Sciatic nerve (tissue), 2 donors: ENCODE data around the gene PKNOX2. TPM values are rescaled to one million over a fixed set of nuclear protein-coding genes. Genes with fewer than 3 reads are reported as not detected.

Experiments used
- ATAC-seq: fragments of 200-7000 bp; cut with Tn5 transposase; one replicate; pipeline ENCODE4 v1.9.1; 2020; ENCODE audit warnings: mild to moderate bottlenecking, moderate library complexity
- DNase-seq: peaks from one replicate; pipeline ENCODE4 v3.0.0-alpha.2; 2020; ENCODE audit warnings: low spot score
- intact Hi-C: fragments of 100-400 bp; cut with DNase I; formaldehyde crosslinking; loops from one replicate; pipeline ENCODE4 v1.14.2; 2022
- total RNA-seq: library from RNA; stranded (reverse); fragmentation: NEBNext Ultra II Directional; extraction: Animal tissue kit (Norgen Biotek cat#: 25700); gene quantifications from one replicate; pipeline ENCODE4 v1.2.1, GENCODE V29; 2021
- donor health status: DM: no; HTN: no; CAD: no.
- donor health status: DM: no; HTN: no; CAD: no.

The PKNOX2 gene
- total RNA-seq, 1 donor from 2014 or later: 17.3 TPM

- intact Hi-C loops: no loop called here
- ATAC-seq: peak; percentile 73
- no peak for DNase-seq
Observed at GRCh38 chr11:125223901-125224361, 59.4 kb downstream of the PKNOX2 start.

DNA sequence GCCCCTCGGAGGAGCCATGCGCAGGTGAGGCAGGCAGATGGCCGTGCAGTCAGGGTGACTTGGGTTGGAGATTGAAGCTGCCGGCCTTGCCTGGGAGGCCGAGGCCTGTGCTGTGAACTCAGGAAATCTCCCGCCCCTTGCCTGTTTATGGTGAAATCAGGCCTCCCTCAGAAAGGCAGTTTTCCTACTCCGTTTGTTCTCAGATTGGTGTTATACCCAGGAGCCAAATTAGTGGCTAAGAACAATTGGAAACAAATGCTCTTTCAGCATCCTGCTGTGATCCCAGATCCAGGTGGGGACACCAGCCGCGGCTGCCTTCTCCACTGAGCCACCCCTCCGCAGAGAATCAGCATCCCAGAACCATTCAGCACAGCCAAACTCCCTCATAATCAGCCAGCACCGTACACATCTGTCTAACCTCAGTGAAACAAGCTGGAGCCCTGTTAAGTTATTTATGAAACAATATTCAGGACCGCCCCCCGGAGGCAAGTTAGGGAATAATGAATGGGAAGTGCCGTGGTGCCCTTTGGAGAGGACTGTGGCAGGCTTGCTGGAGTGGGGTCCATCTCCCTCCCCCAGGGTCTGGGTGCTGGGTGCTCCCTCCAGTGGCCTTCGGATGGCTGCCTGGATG, 60.0 kb downstream of the PKNOX2 start:
- intact Hi-C loops: no loop called here
- ATAC-seq (peak; percentile 85), DNase-seq (no peak)

- intact Hi-C loops: no loop called here
- DNase-seq (no peak), ATAC-seq (no peak)
Observed at GRCh38 chr11:125225401-125225800, 60.9 kb downstream of the PKNOX2 start.

DNA sequence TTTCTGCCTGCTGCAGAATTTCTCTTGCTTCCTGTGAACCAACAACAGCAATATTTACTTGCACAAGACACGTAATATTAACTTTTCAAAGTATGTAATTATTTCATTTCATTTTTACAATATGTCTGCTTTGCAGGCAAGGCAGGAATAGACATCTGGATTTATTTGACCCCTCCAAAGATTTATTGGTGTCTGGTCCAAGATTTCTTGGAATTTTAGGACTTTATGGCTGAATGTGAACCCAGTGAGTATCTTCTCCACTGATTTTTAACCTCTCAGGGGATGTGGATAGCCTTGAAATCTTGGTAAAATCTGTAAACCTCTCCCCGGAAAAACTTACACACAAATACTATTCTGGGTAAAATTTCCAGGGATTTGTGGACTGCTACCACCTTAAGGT, 61.5 kb downstream of the PKNOX2 start:
- ATAC-seq (no peak), DNase-seq (no peak)
- intact Hi-C loops: no loop called here

- DNase-seq (no peak), ATAC-seq (peak; percentile 33)
- intact Hi-C loops: no loop called here
Observed at GRCh38 chr11:125226706-125227105, 62.2 kb downstream of the PKNOX2 start.

GRCh38 chr11:125227151-125227550, 62.6 kb downstream of the PKNOX2 start:
- ATAC-seq (no peak), DNase-seq (no peak)
- intact Hi-C loops: no loop called here

GRCh38 chr11:125228445-125228844, 63.9 kb downstream of the PKNOX2 start:
- no peak for DNase-seq
- ATAC-seq: no peak
- intact Hi-C loops: no loop called here

- ATAC-seq (no peak), DNase-seq (no peak)
- intact Hi-C loops: no loop called here
Observed at GRCh38 chr11:125228993-125229392, 64.4 kb downstream of the PKNOX2 start.

GRCh38 chr11:125229916-125230315, 65.4 kb downstream of the PKNOX2 start:
- DNase-seq: no peak
- intact Hi-C loops: no loop called here

DNA sequence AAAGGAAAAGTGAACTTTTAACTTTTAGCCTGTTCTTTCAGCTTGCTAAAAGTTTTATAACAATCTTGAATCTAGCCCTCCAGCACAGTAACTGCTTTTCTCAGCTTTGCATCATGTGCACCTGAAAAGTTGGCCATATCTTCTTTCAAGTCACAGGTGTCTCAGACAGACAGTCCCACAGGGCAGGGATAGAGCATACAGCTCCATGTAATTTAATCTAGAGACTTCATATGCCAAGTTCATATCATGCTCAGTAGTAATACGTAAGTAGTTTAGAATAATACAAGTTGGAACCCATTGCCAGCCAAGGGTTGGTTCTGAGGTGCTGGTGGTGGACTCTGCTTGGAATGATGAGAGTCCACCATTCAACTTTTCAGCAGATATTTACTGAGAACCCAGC, 68.6 kb downstream of the PKNOX2 start:
- intact Hi-C loops: no loop called here
- DNase-seq (no peak), ATAC-seq (no peak)

More at GRCh38 chr11:125229916-125230315, 65.4 kb downstream of the PKNOX2 start:
- no peak for ATAC-seq

GRCh38 chr11:125233736-125234275, 69.3 kb downstream of the PKNOX2 start:
- intact Hi-C loops: no loop called here
- ATAC-seq (peak; percentile 34), DNase-seq (no peak)

GRCh38 chr11:125235071-125235471, 70.5 kb downstream of the PKNOX2 start:
- intact Hi-C loops: no loop called here
- DNase-seq (no peak), ATAC-seq (peak; percentile 33)

DNA sequence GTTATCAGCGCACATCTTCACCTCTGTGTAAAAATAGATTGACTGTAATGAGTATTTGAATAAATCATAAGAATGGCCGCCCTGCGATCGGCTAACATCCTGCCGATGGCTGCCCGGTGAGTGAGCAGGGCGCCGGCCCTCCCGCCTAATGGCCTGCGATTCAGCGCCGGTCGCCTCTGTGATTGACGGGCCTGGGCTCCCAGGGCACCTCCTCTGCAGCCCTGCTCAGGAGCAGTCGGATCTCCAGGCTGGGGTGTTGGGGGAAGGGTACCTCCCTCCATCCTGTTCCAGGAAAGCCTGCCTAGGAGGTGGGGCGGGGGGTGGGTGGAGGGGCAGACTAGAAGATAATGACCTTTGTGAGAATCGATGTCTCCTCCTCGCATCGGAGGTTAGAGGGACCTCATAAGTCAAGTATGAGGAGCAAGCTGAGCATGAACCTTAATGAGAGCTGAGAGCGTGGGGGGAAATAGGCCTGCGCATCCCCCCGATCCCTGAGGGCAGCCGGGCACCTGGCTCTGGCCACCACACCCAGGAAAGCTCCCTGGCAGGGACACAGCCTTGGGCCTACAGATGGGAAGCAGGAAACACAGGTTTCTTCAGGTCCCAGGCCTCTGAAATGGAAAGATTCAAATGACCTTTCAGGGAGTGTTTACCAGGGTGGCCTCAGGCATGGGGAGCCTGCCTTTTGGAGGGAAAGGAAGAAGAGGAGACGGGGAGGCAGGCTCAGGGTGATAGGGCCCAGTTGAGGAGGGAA, 71.7 kb downstream of the PKNOX2 start:
- intact Hi-C loops: no loop called here
- ATAC-seq (no peak), DNase-seq (no peak)

DNA sequence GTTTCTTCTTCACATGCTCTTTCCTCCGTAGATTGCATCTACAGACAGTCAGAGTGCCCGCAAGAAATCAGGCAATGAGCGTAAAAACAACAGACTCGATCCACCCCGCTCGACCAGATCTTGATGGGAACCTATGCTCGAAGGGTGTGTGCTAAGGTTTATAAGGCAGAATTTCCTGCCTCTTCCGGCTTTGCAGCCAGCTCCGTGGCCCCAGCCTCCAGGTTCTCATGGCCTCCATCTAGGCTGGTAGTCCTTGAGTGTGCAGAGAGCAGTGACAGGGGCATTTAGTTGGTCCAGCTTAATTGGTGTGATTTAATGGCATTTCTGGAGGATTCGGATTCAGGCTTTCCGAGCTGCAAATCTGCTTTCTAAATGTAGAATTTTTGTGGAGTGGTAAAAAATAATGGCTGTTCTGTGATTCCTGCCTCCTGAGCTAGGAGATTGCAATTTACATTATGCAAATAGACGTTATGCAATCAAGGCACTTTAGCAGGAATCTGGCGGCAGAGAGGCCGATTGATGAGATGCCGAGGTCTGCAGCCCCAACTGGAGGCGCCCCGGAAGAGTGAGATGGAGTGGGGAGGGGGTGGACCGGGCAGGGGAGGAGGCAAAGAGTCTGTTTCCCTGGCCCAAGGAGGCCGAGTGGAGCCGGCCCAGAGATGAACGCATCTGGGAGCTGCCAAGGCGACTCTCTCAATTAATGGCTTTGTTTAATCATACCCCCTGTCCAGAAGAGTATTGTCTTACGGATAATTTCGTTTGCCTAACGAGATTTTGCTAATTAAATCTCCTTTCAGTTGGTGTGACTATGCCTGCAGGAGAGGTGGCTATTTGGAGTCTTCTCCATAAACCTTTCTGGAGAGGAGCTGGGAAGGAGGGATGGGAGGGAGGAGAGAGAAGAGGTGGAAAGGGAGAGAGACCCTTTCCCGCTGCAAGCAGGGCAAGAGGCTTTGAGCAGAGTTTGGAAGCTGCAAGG, 75.3 kb downstream of the PKNOX2 start:
- ATAC-seq: no peak
- intact Hi-C loops: no loop called here
- DNase-seq: peak; percentile 43

- ATAC-seq: no peak
- DNase-seq: peak; percentile 37
- intact Hi-C loops: no loop called here
Observed at GRCh38 chr11:125241104-125241503, 76.6 kb downstream of the PKNOX2 start.

DNA sequence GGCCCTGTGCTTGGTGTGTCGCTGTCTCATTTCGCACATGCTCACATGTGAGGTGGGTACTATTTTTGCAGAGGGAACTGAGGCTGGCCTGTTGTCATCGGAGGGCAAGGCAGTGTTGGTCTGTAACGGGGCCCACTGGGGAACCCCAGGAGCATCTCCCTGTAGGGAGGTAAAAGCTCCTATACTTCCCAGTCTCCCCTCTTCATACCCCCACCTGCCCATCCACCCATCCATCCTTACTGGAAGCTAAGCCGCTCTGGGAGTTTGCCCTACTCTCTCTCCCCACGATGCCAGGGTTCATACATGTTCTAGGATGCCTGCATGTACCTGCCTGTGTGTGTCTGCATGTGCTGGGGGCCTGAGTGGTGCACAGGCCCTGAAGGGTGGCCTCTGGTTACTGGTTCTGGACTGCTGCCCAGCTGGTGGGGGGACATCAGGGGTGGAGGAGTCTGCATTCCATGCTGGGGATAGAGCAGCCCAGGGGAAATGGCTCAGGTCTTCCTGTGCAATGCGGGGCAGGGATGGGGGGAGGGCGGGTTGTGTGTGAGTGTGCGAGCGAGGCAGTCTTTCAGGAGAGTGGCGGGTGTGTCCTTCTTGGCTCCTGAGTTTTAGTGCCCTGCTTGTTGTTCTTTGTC, 77.7 kb downstream of the PKNOX2 start:
- DNase-seq (no peak), ATAC-seq (no peak)
- intact Hi-C loops: no loop called here

DNA sequence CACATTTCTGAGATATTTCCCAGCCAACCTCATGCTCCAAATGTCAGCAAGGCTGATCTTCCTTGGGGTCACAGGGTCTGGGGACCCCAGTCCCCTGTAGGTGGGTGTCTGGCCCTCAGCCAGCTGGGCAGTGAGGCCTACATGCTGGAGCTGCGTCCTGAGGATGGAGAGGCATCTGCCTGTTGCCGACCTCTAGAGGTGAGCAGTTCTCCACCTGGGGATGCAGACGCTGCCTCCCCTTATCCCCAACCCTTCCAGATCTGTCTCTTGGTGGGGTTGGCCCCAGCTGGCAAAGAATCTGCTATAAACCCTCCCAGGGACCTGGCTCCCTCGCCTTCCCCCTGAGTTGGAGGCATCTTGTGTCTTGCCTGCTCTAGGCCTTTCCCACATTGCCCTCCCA, 79.6 kb downstream of the PKNOX2 start:
- DNase-seq (no peak), ATAC-seq (no peak)
- intact Hi-C loops: no loop called here

- peak; percentile 82 for ATAC-seq
- no peak for DNase-seq
- intact Hi-C loops: no loop called here
Observed at GRCh38 chr11:125245299-125245698, 80.7 kb downstream of the PKNOX2 start.

- ATAC-seq (peak; percentile 14), DNase-seq (no peak)
- intact Hi-C loops: no loop called here
Observed at GRCh38 chr11:125247431-125247830, 82.9 kb downstream of the PKNOX2 start.
